GM23248 (cell line): Measurements from ENCODE around the gene SRCIN1.

Source experiments
- EZH2 ChIP-seq: fragments of 200-600 bp; sonication (generic); IDR thresholded peaks from 2 replicates; pipeline ENCODE4 v1.6.1; 2018; ENCODE audit warnings: antibody characterized with exemption, mild to moderate bottlenecking; ENCODE audit not compliant: insufficient read depth, poor library complexity, severe bottlenecking
- EZH2phosphoT487 ChIP-seq: fragments of 200-600 bp; sonication (generic); IDR thresholded peaks from 2 replicates; pipeline ENCODE4 v1.6.1; 2018; ENCODE audit warnings: antibody characterized with exemption, moderate library complexity, mild to moderate bottlenecking, low read depth; ENCODE audit not compliant: insufficient read depth

DNA sequence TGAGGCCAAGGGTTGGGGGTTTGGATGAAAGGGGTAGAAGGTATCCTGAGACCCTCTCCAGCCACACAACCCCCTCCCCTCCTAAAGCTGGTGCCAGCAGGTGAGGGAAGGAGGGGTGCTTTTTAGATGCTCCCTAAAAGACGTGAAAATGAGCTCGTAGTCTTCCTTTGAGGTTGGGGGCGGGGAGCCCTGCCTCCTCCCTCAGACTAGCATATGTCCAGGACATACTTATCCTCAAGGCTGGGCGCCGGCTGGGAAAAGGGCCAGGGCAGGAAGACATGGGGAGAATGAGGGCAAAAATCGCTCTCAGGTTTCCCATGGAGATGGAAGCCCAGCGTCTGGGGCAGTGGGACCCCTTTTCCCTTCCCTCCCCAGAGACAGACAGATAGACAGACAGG, 26.7 kb downstream of the SRCIN1 start:
- TF ChIP-seq EZH2 (no peak), EZH2phosphoT487 (no peak)
